Parathyroid adenoma (tissue), 2 donors: ENCODE measurements around the gene TCOF1.

Experiments
- H2AFZ ChIP-seq: fragments of 300-600 bp; sonication (generic); one replicate; pipeline ENCODE4 v1.7.0; 2017; ENCODE audit warnings: antibody characterized with exemption, mild to moderate bottlenecking
- H3K27ac ChIP-seq: fragments of 300-600 bp; sonication (generic); one replicate; pipeline ENCODE4 v1.7.0; 2017
- H3K27me3 ChIP-seq: fragments of 300-600 bp; sonication (generic); one replicate; pipeline ENCODE4 v1.7.0; 2017; ENCODE audit warnings: low read length; ENCODE audit not compliant: control insufficient read depth, insufficient read depth
- H3K36me3 ChIP-seq: fragments of 300-600 bp; sonication (generic); one replicate; pipeline ENCODE4 v1.7.0; 2017; ENCODE audit warnings: low read length; ENCODE audit not compliant: control insufficient read depth, insufficient read depth
- H3K4me1 ChIP-seq: fragments of 300-600 bp; sonication (generic); one replicate; pipeline ENCODE4 v1.7.0; 2017; ENCODE audit warnings: control low read depth
- H3K4me2 ChIP-seq: fragments of 300-600 bp; sonication (generic); one replicate; pipeline ENCODE4 v1.7.0; 2017; ENCODE audit warnings: low read length
- H3K4me3 ChIP-seq: fragments of 300-600 bp; sonication (generic); one replicate; pipeline ENCODE4 v1.7.0; 2017; ENCODE audit warnings: low read depth, low read length
- H3K79me2 ChIP-seq: fragments of 300-600 bp; sonication (generic); one replicate; pipeline ENCODE4 v1.7.0; 2017; ENCODE audit warnings: control low read depth
- H3K9ac ChIP-seq: fragments of 300-600 bp; sonication (generic); one replicate; pipeline ENCODE4 v1.7.0; 2017; ENCODE audit warnings: mild to moderate bottlenecking
- H3K9me3 ChIP-seq: fragments of 300-600 bp; sonication (generic); one replicate; pipeline ENCODE4 v1.7.0; 2017; ENCODE audit warnings: low read length; ENCODE audit not compliant: control insufficient read depth
- TF ChIP-seq, protein P1 (sequence below): fragments of 300-600 bp; sonication (generic); IDR thresholded peaks from one replicate; pipeline ENCODE4 v1.7.0; 2017; ENCODE audit warnings: antibody characterized with exemption, mild to moderate bottlenecking
- donor health status: primary hyperparathyroidism.

The TCOF1 gene

DNA sequence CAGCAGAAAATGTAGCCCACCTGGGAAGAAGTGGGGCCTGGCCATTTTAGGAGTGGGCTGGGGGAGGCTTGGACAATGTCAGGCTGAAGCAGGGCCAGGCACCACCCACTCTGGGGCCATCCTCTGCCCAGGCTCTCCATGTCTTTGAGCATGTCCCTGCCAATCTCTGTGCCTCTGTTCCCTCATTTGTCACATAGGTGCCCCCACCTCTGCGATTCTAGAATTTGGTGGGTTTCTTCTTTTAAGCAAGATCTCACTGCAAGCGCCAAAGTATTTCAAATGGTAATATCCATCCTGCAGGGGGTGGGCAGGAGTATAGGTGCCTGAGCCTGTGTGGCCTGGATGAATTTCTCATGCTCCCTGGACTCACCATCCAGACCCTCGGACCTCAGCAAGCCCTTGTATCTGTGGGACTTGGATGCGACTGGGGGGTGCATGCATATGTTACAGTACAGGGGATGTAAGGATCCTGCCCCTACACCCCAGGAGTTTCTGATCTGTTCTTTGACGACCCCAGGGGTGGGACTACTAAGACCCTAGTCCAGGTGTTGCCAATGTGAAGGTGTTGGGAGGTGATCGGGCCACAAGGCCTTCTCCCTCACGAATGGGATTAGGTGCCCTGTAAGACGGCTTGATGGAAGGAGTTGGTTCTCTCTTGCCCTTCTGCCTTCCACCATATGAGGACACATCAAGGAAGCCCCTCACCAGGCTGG lies 50.9 kb downstream of the TCOF1 start:
- Histone ChIP-seq H3K4me1 (peaks cover 10% of the 10 kb centered on the region), H3K36me3 (no peaks in the 10 kb centered on the region), H3K4me2 (no peak overlapping the region), H3K79me2 (no peaks in the 10 kb centered on the region), H3K27ac (peak overlapping the region; percentile 43), H3K9me3 (no peaks in the 10 kb centered on the region), H3K4me3 (no peak overlapping the region), H3K27me3 (no peaks in the 10 kb centered on the region), H3K9ac (no peak overlapping the region), H2AFZ (no peak overlapping the region)
- TF ChIP-seq, protein P1, sequence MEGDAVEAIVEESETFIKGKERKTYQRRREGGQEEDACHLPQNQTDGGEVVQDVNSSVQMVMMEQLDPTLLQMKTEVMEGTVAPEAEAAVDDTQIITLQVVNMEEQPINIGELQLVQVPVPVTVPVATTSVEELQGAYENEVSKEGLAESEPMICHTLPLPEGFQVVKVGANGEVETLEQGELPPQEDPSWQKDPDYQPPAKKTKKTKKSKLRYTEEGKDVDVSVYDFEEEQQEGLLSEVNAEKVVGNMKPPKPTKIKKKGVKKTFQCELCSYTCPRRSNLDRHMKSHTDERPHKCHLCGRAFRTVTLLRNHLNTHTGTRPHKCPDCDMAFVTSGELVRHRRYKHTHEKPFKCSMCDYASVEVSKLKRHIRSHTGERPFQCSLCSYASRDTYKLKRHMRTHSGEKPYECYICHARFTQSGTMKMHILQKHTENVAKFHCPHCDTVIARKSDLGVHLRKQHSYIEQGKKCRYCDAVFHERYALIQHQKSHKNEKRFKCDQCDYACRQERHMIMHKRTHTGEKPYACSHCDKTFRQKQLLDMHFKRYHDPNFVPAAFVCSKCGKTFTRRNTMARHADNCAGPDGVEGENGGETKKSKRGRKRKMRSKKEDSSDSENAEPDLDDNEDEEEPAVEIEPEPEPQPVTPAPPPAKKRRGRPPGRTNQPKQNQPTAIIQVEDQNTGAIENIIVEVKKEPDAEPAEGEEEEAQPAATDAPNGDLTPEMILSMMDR, result no peak

DNA sequence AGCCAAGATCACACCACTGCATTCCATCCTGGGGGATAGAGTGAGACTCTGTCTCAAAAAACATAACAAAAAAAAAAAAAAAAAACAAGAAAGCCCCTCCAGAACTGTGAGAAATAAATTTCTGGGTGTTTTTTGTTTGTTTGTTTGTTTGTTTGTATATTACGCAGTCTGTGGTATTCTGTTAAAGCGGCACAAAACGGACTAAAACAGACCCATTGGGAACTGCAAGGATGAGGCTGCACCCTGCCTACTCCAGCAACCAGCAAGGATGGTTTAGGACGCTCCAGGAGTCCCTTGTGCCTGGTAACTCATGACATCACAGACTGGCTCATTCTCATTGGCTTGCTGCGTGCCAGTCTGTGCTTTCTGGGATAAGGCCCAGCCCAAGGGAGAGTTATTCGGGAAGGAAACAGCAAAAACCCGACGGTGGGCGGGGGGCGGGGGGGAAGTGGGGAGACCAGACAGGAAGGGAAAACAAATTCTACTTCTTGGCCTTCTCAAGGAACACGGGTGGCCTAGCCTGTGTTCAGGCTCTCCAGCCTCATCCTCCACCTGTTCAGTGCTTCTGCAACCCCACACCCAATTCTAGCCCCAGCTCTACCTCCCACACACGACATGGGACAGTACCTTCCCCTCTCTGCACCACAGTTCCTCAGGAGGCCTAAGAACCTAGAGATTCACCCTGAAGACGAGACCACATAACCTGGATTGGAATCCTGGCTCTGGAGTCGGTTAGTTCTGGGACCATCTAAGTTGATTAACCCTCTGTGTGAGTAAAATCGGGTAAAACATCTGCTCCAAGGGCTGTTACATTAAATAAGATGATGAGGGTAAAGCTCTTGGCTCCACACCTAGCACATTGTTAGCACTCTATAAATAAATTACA lies 52.4 kb downstream of the TCOF1 start:
- Histone ChIP-seq H3K4me1 (peaks cover 13% of the 10 kb centered on the region), H3K79me2 (no peaks in the 10 kb centered on the region), H2AFZ (peak overlapping the region; percentile 21), H3K9me3 (no peaks in the 10 kb centered on the region), H3K27ac (peak overlapping the region; percentile 78), H3K9ac (no peak overlapping the region), H3K4me2 (peak overlapping the region; percentile 4), H3K36me3 (no peaks in the 10 kb centered on the region), H3K27me3 (no peaks in the 10 kb centered on the region), H3K4me3 (peak overlapping the region; percentile 66)
- TF ChIP-seq, protein P1, result no peak

DNA sequence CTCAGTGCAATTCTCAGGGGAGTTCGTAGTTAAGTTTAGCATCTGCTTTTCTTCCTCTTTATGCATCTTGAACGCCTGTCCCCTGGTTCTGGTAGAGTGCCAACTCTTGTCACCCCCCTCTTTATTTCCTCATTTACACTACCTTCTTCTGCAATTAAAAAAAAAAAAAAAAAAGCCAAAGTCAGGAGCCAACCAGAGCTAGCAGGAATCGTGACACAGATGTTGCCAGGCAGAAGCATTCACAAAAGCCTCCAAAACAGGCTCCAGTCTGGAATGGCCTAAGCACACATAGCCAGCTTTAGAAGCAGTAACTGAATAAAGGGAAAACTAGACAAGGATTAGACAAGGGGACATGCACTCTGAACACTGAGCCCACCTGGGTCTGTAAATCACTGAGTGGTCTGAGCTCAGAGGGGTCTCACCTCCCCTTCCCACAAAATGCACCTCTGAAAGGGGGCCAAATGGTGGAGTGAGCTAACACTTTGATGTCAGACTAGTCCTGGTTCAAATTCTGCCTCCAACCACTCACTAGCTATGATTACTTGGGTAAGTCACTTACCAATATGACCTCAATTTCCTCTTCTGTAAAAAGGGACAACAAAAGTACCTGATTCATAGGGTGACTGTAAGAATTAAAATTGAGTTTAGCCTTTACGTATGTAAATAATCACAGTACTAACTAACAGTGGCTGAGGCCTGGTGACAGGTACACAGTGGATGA lies 53.2 kb downstream of the TCOF1 start:
- TF ChIP-seq, protein P1, result no peak
- Histone ChIP-seq H3K9ac (no peak overlapping the region), H3K4me2 (peak overlapping the region; percentile 46), H3K9me3 (no peaks in the 10 kb centered on the region), H3K79me2 (no peaks in the 10 kb centered on the region), H2AFZ (no peak overlapping the region), H3K4me3 (peak overlapping the region; percentile 66), H3K27me3 (no peaks in the 10 kb centered on the region), H3K36me3 (no peaks in the 10 kb centered on the region), H3K27ac (peak overlapping the region; percentile 78), H3K4me1 (peaks cover 13% of the 10 kb centered on the region)

DNA sequence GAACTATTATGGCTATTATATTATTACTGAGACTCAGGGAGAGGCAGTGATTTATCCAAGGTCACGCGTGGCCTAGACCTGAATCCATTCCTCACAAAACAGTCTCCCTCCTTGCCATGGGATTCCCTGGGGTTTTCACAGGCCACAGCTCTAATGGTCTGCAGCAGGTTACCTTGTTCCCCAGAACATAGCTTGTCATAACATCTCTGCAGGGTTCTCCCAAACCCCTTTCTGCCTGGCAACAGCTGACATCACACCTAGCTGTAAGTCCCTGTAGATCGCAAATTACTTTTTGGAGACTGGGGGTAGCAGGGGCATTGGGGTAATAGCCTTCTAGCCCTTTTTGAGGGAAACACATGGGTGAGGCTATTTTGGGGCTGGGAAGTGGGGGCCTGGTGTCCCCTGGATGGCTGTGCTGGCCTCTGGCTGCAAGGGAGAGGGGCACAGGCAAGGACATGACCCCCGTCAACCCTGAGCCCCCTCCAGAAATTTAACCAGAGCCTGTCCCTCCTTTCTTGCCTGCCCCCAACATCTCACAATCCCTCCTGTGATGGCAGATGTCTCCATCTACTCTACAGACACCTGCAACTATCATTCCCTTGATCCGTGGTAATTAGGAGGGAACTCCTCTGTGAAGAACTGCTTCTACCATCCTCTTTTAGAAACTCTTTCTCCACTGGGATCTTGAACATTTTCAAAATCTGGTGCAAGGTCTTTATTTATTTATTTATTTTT lies 53.9 kb downstream of the TCOF1 start:
- no peaks in the 10 kb centered on the region for H3K9me3 ChIP-seq
- peaks cover 13% of the 10 kb centered on the region for H3K4me1 ChIP-seq
- no peak overlapping the region for H2AFZ ChIP-seq
- peak overlapping the region; percentile 46 for H3K4me2 ChIP-seq
- H3K4me3 ChIP-seq, result peak overlapping the region; percentile 66
- no peaks in the 10 kb centered on the region for H3K36me3 ChIP-seq
- no peaks in the 10 kb centered on the region for H3K27me3 ChIP-seq
- H3K79me2 ChIP-seq, result no peaks in the 10 kb centered on the region
- H3K9ac ChIP-seq, result no peak overlapping the region
- TF ChIP-seq, protein P1, result no peak
- peak overlapping the region; percentile 78 for H3K27ac ChIP-seq
